SK-N-SH treated with all-trans-retinoic acid at 6 μM for 48 hours (cell line): ENCODE results near the gene PSME3IP1.

Experiments
- ARNTL ChIP-seq: fragments of 450-650 bp; formaldehyde crosslinking; IDR thresholded peaks from 2 replicates; pipeline ENCODE4 v1.5.0; 2020; ENCODE audit warnings: low read depth, mild to moderate bottlenecking, moderate library complexity, borderline replicate concordance
- GLIS3 ChIP-seq: fragments of 250-450 bp; sonication (Bioruptor Pico); IDR thresholded peaks from 2 replicates; pipeline ENCODE4 v1.5.0; 2020; ENCODE audit warnings: mild to moderate bottlenecking, moderate library complexity
- ISL1 ChIP-seq: fragments of 250-450 bp; sonication (Bioruptor Pico); IDR thresholded peaks from 2 replicates; pipeline ENCODE4 v2.1.2; 2022; ENCODE audit warnings: mild to moderate bottlenecking, moderate library complexity
- PPARA ChIP-seq: fragments of 250-450 bp; sonication (Bioruptor Pico); IDR thresholded peaks from 2 replicates; pipeline ENCODE4 v1.5.0; 2020; ENCODE audit warnings: mild to moderate bottlenecking, borderline replicate concordance
- RARB ChIP-seq: fragments of 250-450 bp; sonication (Bioruptor Pico); IDR thresholded peaks from 2 replicates; pipeline ENCODE4 v1.8.0; 2021; ENCODE audit warnings: mild to moderate bottlenecking, moderate library complexity
- TOX ChIP-seq: fragments of 250-450 bp; sonication (Bioruptor Pico); IDR thresholded peaks from 2 replicates; pipeline ENCODE4 v1.8.0; 2021; ENCODE audit warnings: mild to moderate bottlenecking, moderate library complexity, borderline replicate concordance
- ZNF70 ChIP-seq: fragments of 450-650 bp; formaldehyde crosslinking; IDR thresholded peaks from 2 replicates; pipeline ENCODE4 v1.5.0; 2020; ENCODE audit warnings: mild to moderate bottlenecking, moderate library complexity
- TF ChIP-seq, protein P1 (sequence below): fragments of 250-450 bp; sonication (Bioruptor Pico); IDR thresholded peaks from 2 replicates; pipeline ENCODE4 v1.5.0; 2020; ENCODE audit warnings: mild to moderate bottlenecking, moderate library complexity
- TF ChIP-seq, protein P2 (sequence below): fragments of 250-450 bp; sonication (Bioruptor Pico); IDR thresholded peaks from 2 replicates; pipeline ENCODE4 v1.5.1; 2020; ENCODE audit warnings: low read depth, mild to moderate bottlenecking, moderate library complexity
- TF ChIP-seq, protein P3 (sequence below): fragments of 250-450 bp; sonication (Bioruptor Pico); IDR thresholded peaks from 2 replicates; pipeline ENCODE4 v1.8.0; 2020; ENCODE audit warnings: mild to moderate bottlenecking, moderate library complexity, borderline replicate concordance
- TF ChIP-seq, protein P4 (sequence below): fragments of 250-450 bp; sonication (Bioruptor Pico); IDR thresholded peaks from 2 replicates; pipeline ENCODE4 v1.8.0; 2021; ENCODE audit warnings: low read depth, mild to moderate bottlenecking, moderate library complexity, borderline replicate concordance

DNA sequence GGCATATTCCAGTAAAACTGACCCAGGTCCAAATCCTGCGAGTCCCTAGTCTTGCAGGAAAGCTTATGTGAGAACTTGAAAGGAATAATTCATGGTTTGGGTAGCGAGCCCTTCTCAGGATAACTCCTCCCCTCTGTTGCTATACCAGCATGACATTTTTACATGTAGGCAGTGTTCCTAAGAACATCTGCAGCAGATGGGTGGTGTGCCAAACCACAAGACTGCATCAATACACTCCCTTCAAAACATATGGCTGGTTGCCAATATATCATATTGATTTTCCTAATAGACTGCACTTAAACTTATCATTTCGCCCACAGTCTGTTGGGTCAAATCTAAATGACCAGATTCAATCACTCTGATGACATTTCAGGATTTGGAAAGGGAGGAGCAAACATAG, 19.9 kb downstream of the PSME3IP1 start:
- TF ChIP-seq, protein P1, sequence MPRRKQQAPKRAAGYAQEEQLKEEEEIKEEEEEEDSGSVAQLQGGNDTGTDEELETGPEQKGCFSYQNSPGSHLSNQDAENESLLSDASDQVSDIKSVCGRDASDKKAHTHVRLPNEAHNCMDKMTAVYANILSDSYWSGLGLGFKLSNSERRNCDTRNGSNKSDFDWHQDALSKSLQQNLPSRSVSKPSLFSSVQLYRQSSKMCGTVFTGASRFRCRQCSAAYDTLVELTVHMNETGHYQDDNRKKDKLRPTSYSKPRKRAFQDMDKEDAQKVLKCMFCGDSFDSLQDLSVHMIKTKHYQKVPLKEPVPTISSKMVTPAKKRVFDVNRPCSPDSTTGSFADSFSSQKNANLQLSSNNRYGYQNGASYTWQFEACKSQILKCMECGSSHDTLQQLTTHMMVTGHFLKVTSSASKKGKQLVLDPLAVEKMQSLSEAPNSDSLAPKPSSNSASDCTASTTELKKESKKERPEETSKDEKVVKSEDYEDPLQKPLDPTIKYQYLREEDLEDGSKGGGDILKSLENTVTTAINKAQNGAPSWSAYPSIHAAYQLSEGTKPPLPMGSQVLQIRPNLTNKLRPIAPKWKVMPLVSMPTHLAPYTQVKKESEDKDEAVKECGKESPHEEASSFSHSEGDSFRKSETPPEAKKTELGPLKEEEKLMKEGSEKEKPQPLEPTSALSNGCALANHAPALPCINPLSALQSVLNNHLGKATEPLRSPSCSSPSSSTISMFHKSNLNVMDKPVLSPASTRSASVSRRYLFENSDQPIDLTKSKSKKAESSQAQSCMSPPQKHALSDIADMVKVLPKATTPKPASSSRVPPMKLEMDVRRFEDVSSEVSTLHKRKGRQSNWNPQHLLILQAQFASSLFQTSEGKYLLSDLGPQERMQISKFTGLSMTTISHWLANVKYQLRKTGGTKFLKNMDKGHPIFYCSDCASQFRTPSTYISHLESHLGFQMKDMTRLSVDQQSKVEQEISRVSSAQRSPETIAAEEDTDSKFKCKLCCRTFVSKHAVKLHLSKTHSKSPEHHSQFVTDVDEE (CRISPR knock-in tag), result no peak
- no peak for TF ChIP-seq GLIS3 (CRISPR knock-in tag)
- TF ChIP-seq RARB (CRISPR knock-in tag), result no peak
- no peak for TF ChIP-seq ISL1
- no peak for TF ChIP-seq ZNF70 (CRISPR knock-in tag)
- TF ChIP-seq, protein P2, sequence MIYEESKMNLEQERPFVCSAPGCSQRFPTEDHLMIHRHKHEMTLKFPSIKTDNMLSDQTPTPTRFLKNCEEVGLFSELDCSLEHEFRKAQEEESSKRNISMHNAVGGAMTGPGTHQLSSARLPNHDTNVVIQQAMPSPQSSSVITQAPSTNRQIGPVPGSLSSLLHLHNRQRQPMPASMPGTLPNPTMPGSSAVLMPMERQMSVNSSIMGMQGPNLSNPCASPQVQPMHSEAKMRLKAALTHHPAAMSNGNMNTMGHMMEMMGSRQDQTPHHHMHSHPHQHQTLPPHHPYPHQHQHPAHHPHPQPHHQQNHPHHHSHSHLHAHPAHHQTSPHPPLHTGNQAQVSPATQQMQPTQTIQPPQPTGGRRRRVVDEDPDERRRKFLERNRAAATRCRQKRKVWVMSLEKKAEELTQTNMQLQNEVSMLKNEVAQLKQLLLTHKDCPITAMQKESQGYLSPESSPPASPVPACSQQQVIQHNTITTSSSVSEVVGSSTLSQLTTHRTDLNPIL (CRISPR knock-in tag), result no peak
- no peak for TF ChIP-seq PPARA (CRISPR knock-in tag)
- TF ChIP-seq, protein P3, sequence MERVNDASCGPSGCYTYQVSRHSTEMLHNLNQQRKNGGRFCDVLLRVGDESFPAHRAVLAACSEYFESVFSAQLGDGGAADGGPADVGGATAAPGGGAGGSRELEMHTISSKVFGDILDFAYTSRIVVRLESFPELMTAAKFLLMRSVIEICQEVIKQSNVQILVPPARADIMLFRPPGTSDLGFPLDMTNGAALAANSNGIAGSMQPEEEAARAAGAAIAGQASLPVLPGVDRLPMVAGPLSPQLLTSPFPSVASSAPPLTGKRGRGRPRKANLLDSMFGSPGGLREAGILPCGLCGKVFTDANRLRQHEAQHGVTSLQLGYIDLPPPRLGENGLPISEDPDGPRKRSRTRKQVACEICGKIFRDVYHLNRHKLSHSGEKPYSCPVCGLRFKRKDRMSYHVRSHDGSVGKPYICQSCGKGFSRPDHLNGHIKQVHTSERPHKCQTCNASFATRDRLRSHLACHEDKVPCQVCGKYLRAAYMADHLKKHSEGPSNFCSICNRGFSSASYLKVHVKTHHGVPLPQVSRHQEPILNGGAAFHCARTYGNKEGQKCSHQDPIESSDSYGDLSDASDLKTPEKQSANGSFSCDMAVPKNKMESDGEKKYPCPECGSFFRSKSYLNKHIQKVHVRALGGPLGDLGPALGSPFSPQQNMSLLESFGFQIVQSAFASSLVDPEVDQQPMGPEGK (CRISPR knock-in tag), result no peak
- no peak for TF ChIP-seq ARNTL (CRISPR knock-in tag)
- TF ChIP-seq, protein P4, sequence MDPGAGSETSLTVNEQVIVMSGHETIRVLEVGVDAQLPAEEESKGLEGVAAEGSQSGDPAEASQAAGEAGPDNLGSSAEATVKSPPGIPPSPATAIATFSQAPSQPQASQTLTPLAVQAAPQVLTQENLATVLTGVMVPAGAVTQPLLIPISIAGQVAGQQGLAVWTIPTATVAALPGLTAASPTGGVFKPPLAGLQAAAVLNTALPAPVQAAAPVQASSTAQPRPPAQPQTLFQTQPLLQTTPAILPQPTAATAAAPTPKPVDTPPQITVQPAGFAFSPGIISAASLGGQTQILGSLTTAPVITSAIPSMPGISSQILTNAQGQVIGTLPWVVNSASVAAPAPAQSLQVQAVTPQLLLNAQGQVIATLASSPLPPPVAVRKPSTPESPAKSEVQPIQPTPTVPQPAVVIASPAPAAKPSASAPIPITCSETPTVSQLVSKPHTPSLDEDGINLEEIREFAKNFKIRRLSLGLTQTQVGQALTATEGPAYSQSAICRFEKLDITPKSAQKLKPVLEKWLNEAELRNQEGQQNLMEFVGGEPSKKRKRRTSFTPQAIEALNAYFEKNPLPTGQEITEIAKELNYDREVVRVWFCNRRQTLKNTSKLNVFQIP, result no peak
- TF ChIP-seq TOX (CRISPR knock-in tag), result no peak
